AG08395 (cell line): ENCODE measurements around the gene GAST.

Source experiments
- DNase-seq: peaks from one replicate; pipeline ENCODE4 v3.0.0; 2012; ENCODE audit warnings: mixed read lengths, low spot score

GAST gene

DNA sequence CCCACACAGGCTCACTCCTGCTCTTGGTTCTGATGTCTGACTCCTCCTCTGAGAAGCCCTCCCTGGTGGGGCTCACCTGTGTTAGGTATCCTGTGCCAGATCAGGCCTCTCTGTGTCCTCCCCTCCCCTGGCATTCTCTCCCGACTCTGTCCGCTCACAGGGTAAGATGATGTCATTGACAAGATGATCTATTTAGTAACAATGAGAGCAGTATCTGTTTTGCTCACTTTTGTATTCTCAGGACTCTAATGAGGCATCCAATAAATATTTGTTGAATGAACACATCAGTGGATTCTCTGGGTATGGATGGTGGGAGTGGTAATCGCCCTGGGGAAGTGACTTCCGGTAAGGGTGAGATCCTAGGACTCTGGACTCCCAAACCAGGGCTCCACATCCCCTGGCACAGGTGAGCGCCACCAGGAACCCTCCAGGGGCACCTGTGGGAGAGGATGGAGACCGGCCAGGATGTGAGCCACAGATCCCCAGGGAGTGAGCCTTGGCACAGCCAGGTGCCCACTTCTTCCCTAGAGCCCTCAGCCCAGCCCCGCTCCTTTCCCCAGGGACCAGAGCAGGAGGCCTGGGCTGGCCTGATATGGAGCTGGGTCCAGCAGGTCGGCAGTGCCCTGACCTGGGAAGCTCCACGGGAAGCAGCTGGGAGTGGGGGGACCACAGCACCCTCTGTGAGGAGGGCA is 27.7 kb downstream of the GAST start:
- DNase-seq: peak; percentile 53

GRCh38 chr17:41740506-41740905 is 28.4 kb downstream of the GAST start:
- no peak for DNase-seq

DNA sequence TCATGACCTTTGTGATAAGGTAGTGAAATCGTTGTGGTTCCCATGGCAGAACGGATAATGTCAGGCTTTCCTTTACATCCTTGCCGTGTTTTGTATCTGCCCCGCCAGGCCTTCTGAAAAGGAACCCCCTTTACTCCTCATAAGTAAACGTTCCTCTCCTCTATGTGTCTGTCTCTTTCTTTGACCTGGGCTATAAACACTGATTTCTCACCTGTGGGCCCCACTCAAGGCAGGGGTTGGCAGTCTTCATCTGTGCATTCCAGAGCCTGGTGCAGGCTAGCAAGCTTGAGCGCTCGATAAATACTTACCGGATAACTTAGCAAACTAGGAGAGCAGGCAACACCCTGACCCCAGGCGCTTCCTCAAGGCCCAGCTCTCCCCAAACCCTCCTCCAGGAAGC is 29.6 kb downstream of the GAST start:
- DNase-seq: no peak

DNA sequence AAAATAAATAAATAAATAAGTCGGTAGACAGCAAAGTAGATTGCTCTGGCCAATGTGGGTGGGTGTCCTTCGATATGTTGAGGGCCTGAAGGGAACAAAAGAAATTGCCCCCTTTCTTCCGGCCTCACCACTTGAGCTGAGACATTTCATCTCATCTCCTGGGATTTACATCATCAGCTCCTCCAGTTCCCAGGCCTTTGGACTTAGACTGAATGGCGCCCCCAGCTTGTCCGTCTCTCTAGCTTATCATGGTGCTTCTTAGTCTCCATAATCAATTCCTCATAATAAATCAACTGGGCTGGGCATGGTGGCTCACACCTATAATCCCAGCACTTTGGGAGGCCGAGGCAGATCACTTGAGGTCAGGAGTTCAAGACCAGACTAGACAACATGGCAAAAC is 36.1 kb downstream of the GAST start:
- DNase-seq: no peak

GRCh38 chr17:41750862-41751261 is 38.7 kb downstream of the GAST start:
- no peak for DNase-seq

DNA sequence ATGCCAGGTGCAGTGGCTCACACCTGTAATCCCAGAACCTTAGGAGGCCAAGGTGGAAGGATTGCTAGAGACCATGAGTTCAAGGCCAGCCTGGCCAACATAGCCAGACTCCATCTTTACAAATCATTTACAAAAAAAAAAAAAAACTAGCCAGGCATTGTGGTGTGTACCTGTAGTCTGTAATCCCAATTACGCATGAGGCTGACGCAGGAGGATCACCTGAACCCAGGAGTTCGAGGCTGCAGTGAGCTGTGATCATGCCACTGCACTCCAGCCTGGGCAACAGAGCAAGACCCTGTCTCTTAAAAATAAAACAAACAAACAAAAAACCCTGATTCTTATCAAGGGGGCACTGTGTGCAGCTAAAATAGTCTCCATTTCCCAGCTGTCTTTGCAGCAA is 39.2 kb downstream of the GAST start:
- DNase-seq: no peak

DNA sequence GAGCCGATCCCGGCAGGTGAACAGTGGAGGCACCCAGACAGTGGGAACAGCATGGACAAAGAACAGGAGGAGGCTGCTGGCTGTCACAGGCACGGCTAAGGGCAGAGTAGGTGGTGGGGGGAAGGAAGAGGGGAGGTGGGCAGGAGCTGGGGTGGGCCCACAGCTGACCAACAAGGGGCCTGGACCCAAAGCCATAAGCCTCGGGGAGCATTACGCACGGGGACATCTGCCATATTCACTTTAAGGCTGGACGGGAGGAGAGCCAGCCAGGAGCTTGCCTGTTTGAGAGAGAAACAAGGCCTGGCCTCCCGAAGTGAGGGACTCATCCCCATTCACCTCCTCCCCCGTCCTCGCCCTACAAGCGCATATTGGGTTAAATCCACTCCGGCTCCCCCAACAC is 41.9 kb downstream of the GAST start:
- no peak for DNase-seq

DNA sequence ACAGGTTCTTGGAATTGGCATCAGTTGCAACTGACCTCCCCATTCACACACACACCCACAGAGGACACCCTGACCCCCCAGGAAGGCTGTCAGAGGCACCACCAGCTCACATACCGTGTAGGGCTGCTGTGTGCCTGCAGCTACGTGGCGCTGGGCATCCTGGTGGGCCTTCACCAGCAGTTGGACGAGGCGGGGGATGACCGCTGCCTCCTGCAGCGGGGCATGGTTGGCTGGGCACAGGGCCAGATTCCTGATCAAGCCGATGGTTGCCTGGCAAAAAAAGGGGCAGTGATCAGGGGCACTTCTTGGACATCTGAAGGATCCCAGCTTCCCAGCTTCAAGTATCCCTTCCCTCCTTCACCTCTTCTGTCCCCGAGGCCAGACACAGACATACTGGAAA is 46.5 kb downstream of the GAST start:
- no peak for DNase-seq

- DNase-seq: no peak
Measured at GRCh38 chr17:41760878-41761277, 48.7 kb downstream of the GAST start.

DNA sequence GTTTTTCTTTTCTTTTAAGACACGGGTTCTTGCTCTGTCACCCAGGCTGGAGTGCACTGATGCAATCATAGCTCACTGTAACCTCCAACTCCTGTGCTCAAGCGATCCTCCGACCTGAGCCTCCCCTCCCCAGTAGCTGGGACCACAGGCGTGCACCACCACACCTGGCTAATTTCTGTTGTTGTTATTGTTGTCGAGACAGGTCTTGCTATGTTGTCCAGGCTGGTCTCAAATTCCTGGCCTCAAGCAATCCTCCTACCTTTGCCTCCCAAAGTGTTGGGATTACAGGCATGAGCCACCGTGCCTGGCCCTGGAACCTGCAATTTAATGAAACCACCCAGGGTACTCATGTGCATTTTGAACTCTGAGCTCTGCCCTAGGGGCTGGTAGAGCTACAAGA is 50.3 kb downstream of the GAST start:
- no peak for DNase-seq

- no peak for DNase-seq
Measured at GRCh38 chr17:41762841-41763240, 50.7 kb downstream of the GAST start.

GRCh38 chr17:41763327-41763726 is 51.2 kb downstream of the GAST start:
- no peak for DNase-seq
